HG03460 (cell line): ENCODE results near the gene LILRB1.
A peak's percentile ranks its signal among the peaks of the same experiment; 100 is the strongest.
"Not testable (repeated sequence)": the region's sequence is repeated elsewhere in the genome, so short reads cannot be mapped to it uniquely, and the experiment has no call there.

Source experiments
- ATAC-seq: cut with Tn5 transposase; IDR thresholded peaks from one replicate; pipeline ENCODE4 v1.9.1; 2021; ENCODE audit not compliant: unreplicated experiment

Gene LILRB1

DNA sequence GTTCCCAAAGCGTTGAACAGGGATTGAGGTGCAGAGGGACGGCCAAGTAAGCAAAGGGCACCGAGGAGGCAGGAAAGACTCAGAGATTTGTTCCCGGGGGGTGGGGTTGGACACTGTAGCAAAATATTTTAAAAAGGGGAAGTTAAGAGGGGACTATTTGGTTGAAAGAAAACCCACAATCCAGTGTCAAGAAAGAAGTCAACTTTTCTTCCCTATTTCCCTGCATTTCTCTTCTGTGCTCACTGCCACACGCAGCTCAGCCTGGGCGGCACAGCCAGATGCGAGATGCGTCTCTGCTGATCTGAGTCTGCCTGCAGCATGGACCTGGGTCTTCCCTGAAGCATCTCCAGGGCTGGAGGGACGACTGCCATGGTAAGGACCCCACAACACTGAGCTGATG is at the start of gene LILRB1:
TSS of gene LILRB1 (plus strand) at position 223 of the 400 bp plus-strand sequence. CDS start 590 bp downstream, outside the sequence.
- not testable (repeated sequence) for ATAC-seq

DNA sequence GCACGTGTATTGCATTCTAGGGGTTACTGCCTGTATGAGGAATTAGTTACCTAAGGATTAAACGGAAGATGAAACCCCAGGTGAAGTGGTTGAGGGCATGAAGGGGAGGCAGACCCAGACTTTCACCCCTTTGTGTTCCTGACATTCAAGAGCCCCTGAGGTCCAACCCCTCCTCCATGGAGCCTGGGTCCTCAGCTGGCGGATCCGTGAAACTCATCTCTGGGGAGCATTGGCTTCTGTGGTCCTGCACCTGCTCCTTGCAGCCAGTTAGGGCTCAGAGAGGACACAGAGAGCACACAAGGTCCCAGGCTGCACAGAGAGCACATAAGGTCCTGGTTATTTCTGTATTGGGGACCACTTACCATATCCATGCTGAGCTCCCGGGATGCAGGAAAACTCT is 43.9 kb upstream of the LILRB1 start:
- ATAC-seq: no peak

DNA sequence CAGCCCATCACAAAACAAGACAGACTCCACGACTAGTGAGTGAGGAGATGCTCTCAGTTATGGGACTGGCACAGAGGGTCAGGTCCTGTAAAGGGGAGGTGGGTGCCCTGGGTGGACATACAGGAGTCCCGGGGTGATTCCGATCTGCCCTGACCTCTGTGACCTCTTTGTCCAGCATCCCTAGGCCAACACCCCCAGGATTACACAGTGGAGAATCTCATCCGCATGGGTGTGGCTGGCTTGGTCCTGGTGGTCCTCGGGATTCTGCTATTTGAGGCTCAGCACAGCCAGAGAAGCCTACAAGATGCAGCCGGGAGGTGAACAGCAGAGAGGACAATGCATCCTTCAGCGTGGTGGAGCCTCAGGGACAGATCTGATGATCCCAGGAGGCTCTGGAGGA is 43.3 kb upstream of the LILRB1 start:
- no peak for ATAC-seq

DNA sequence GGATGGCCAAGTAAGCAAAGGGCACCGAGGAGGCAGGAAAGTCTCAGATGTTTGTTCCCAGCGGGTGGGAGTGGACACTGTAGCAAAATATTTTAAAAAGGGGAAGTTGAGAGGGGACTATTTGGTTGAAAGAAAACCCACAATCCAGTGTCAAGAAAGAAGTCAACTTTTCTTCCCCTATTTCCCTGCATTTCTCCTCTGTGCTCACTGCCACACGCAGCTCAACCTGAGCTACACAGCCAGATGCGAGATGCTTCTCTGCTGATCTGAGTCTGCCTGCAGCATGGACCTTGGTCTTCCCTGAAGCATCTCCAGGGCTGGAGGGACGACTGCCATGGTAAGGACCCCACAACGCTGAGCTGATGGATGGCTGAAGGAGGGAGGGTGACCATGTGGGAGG is 36.8 kb upstream of the LILRB1 start, which contains the start of gene LILRA1:
TSS of gene LILRA1 (plus strand) at position 188 of the 400 bp plus-strand sequence. CDS start 613 bp downstream, outside the sequence.
- ATAC-seq: not testable (repeated sequence)

DNA sequence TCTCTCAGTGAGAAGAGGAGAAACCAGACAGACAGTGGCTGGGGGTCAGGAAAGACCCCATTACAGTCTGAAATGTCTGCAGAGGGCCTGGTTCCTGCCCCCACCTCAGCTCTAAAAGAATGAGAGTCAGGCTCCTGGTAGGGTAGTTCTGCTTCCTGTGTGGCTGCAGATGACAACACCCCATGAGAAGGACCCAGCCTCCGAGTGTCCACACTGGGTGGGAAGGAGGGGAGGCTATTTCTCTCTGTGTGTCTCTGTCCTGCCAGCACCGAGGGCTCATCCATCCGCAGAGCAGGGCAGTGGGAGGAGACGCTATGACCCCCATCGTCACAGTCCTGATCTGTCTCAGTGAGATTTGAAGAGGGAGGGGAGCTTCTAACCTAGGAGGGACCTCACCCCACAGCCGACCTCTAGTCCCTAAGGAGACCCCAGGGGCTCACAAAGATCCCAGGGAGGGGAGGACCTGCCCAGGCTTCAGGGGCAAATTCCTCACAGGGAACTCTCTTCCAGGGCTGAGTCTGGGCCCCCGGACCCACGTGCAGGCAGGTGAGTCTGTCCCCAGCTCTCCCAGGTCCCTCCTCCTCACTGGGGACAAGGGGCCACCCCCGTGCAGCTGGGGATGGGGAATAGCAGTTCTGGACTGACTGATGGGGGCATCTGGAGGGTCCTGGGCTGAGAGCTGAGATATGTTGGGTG is 36.2 kb upstream of the LILRB1 start:
- not testable (repeated sequence) for ATAC-seq

DNA sequence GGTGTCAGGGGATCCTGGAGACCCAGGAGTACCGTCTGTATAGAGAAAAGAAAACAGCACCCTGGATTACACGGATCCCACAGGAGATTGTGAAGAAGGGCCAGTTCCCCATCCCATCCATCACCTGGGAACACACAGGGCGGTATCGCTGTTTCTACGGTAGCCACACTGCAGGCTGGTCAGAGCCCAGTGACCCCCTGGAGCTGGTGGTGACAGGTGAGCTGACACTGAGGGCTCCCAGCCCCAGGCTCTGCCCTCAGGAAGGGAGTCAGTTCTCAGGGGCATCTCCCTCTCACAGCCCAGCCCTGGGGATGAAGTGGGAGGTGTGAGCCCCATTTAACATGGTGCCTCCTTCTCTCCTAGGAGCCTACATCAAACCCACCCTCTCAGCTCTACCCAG is 35.5 kb upstream of the LILRB1 start:
- ATAC-seq: no peak

DNA sequence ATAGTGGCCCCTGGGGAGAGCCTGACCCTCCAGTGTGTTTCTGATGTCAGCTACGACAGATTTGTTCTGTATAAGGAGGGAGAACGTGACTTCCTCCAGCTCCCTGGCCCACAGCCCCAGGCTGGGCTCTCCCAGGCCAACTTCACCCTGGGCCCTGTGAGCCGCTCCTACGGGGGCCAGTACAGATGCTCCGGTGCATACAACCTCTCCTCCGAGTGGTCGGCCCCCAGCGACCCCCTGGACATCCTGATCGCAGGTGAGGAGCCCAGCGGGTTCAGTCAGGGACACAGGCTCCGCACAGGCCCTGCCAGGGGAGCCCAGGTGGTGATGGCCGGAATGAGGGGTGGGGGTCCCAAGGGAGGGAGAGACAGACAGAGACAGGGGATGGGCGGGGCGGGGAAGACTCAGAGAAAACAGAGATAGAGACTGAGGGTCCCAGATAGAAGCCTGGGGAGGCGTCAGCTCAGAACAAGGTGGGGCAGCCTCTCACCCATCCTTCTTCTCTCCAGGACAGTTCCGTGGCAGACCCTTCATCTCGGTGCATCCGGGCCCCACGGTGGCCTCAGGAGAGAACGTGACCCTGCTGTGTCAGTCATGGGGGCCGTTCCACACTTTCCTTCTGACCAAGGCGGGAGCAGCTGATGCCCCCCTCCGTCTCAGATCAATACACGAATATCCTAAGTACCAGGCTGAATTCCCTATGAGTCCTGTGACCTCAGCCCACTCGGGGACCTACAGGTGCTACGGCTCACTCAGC is 34.4 kb upstream of the LILRB1 start:
- ATAC-seq: not testable (repeated sequence)

DNA sequence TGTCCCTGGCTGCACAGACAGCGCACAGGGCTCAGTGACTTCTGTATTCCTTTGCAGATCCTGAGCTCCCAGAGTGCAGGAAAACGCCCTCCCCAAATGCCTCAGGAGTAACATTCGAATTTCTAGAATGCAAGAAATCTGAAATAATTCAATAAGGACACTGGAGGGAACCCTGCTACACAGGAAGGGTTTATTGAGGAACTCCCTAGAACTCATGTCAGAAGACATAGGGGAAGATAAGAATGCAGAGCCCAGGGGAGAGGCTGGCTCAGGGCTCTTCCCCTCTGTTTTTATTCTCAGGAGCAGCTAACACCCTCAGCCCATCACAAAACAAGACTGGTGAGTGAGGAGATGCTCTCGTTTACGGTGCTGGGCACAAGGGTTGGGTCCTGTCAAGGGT is 30.1 kb upstream of the LILRB1 start:
- no peak for ATAC-seq

DNA sequence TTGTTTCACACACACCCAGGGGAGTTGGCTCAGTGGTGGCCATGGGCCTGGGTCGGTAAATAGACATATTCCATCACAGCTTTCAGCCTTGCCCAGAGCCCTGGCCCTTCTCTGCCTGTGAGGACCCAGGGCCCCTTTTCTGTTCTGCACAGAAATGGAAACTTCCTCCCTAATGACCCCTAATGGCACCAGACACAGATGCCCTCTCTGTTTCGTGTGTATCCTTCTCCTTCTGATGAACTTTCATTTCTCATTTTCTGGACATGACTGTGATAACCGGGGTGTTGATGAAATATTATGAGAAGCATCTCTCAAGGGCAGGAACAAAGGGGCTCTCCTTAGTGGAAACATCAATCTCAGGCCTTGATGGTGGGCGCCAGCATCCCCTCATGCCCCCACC is 24.1 kb upstream of the LILRB1 start:
- ATAC-seq: no peak

DNA sequence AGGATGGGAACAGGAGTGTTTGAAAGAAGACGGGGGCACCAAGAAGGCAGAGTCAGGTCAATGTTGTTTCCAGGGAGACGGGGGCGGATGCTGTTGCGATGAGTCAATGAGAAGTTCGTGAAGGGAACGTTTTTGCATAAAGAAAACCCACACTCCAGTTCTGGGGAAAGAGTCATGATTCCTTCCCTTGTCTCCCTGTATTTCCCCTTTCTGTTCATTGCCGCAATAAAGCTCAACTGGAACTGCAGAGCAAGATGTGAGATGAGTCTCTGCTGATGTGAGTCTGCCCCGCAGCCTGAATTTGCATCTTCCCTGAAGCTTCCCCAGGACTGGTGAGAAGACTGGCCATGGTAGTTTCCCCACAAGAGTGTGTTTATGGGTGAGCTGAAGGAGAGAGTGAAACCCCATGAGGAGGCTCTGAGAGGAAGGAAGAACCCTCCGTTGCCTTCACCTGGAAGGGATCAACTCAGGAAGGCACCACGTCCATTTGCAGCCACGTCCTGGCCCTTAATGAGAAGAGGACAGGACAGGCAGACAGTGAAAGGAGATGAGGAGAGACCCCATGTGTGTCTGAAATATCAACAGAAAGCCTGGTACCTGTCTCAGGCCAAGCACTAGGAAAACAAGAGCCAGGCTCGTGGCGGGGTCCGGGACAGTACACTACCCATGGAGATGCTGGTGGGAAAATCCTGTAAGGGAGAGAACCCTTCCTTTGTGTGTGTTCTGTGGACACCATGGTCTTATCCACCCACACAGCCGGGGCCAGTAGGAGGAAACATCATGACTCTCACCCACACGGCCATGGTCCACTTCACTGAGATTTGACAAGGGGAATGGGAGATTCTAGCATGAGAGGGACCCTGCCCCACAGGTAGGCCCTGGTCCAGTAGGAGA is 23.1 kb upstream of the LILRB1 start:
- ATAC-seq: no peak

DNA sequence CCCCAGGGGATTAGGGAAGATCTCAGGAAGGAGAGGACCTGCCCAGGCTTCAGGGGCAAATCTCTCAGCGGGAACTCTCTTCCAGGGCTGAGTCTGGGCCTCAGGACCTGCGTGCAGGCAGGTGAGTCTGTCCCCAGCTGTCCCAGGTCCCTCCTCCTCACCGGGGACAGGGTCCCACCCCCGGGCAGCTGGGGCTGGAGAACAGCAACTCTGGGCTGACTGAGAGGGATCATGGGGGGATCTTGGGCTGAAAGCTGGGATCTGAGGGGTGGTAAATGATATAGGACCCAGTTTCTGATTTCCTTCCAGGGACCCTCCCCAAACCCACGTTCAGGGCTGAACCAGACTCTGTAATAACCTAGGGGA is 22.5 kb upstream of the LILRB1 start:
- no peak for ATAC-seq

DNA sequence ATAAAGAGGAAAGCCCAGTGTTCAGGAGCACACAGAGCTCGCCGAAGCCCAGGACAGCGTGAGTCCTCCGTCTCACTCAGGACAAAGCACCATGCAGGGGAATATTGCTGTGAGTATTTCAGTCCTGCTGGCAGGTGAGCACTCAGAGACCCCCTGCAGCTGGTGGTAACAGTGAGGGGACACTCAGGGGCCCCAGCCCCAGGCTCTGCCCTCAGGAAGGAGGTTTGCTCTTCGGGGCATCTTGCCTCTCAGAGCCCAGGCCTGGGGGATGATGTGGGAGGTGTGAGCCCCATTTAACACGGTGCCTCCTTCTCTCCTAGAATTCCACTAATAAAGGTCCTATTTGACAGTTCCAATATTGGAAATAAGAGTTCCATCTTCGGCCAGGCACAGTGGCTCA is 22.1 kb upstream of the LILRB1 start:
- ATAC-seq: no peak

DNA sequence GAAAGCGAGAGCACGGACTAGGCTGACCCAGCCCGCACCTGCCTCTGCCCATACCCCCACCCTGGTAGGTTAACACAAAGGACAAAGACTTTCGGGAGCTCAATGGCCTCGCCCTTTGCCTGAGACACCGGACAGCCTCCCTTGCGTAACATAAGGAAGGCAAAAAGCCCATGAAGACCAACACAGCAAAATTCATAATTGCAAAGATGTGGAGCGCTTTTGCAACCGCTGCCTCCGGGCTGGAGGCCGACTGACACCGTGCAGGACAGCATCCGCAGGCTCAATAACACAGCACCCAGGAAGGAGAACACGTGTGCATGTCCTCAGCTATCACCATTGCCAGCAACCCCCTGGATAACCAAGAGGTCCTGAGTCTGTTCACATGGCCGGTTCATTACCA is 21.5 kb upstream of the LILRB1 start:
- no peak for ATAC-seq

DNA sequence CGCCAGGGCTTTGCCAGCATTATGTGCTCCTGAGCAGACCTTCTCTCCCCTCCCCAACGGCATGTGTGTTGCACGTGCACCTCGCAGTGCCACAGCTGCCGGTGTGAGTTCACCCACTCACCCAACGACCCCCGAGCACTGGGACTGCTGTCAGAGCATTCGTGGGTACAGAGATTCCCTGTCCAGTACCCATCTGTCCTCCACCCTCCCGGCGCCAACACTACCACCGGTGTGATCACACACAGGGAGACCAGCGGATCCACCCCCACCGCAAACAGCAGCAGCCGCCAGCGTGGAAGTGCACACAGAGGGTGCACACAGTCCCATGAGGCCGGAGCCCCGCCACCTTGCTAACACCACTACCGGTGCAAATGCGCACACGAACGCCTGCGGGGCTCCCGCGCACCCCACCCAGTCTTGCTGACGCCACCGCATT is 20.9 kb upstream of the LILRB1 start:
- no peak for ATAC-seq

DNA sequence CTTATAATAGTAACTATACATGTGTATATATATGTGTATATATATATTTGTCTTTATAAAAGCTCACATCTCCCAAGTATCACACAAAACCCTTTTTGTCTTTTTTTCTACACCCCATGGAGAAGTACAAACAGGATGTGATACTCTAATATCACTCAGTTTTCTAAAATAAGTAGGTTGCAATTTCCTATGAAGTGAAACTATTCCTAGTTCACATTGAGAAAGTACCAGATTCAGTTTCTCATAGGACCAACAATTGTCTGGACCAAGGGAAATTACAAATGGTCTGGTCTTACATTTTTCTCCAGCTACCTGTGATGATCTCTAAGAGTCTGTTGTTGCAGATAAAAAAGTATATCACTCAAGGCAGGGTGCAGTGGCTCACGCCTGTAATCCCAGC is 17.9 kb upstream of the LILRB1 start:
- ATAC-seq: no peak

DNA sequence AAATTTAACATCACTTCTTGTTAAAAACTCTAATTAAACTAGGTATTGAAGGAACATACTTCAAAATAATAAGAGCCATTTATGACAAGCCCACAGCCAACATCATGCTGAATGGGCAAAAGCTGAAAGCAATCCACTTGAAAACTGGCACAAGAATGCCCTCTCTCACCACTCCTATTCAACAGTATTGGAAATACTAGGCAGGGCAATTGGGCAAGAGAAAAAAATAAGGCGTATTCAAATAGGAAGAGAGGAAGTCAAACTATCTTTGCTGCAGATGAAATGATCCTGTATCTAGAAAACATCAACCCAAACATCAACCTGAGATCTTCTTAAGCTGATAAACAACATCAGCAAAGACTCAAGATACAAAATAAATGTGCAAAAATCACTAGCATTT is 15.6 kb upstream of the LILRB1 start:
- ATAC-seq: no peak

DNA sequence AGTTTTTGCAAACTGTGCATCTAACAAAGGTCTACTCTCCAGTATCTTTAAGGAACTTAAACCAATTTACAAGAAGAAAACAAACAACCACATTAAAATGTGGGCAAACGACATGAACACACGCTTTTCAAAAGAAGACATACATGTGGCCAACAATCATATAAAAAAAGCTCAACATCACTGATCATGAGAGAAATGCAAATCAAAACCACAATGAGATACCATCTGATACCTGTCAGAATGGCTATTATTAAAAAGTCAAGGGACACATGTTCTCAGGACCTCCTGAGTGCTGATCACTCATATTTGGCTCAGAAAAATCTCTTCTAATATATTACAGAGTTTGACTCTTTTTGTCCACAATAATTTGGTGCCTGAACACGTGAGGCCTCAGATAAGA is 14.2 kb upstream of the LILRB1 start:
- peak; percentile 27 for ATAC-seq

DNA sequence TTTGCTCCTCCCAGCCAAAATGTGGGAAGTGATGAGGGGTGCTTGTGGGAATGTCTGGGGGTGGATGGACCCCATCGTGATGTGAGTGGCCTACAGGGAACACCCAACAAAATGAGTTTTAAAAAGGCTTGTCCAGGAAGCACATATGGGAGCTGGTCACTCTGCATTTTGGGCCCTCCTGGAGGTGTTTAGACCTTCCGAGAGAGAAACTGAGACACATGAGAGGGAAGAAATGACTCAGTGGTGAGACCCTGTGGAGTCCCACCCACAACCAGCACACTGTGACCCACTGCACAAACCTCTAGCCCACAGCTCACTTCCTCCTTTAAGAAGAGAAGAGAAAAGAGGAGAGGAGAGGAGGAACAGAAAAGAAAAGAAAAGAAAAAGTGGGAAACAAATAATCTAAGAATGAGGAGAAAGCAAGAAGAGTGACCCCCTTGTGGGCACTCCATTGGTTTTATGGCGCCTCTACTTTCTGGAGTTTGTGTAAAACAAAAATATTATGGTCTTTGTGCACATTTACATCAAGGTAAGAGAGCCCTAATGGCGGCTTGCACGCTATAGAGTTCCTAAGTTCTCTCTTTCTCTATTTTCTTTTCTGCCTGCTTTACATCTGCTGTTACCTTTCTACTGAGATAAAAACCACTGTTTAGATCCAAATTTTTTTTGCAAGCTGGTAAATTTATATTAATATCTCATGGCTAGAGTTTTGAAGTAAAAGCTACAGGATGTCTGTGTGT is 13.3 kb upstream of the LILRB1 start:
- peak; percentile 74 for ATAC-seq

DNA sequence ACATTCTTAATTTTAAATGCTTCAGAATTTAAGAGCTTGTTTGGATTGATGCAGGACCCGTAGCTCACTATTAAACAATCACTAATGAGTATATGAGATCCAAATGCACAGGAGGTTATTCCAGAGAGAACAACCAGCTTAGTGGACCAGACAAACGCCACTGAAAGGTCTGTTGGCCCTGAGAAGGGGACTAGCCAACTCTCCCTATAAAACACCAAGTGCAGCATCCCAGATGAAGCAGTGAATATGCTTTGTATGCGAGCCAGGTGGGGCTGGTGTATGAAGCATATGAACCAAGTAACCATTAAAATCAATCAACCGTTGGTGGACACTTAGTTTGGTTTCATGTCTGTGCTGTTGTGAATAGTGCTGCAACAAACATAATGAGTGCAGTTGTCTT is 9.8 kb upstream of the LILRB1 start:
- no peak for ATAC-seq

DNA sequence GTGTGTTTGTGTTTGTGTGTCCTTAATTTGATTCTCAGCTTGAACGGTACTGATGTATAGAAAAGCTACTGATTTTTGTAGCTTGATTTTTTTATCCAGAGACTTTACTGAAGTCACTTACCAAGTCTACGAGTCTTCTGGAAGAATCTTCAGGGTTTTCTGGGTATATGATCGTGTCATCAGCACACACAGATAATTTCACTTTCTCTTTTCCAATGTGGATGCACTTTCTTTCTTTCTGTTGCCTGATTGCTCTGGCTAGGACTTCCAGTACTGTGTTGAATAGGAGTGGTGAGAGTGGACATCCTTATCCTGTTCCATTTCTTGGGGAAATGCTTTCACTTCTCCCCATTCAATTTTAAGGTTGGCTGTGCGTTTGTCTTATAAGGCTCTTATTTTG is 7.9 kb upstream of the LILRB1 start:
- no peak for ATAC-seq

DNA sequence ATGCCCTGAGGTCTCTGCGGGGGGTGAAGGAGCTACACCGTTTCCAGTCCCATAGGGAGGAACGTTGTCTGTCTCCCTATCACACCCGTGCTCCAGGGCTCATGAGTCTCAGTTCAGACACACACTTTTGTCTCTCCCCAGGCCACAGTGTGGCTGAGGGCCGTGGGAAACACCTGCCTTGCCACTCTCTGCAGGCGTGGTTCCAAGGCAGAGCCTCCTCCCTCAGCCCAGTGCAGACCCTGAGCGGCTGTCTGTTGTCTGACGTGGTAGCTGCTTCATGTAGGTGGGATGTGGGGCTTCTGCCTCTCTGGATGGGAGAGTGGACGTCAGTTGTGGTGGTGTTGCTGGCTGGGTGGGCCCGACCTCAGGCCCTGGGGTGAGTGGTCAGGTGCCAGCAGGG is 6.0 kb upstream of the LILRB1 start:
- ATAC-seq: not testable (repeated sequence)
